ENCODE measurements around the gene NACC2.
A peak's percentile ranks its signal among the peaks of the same experiment; 100 is the strongest.
"Not testable (repeated sequence)": the region's sequence is repeated elsewhere in the genome, so short reads cannot be mapped to it uniquely, and the experiment has no call there.

NACC2 gene

GRCh38 chr9:136110082-136111061 lies 15.3 kb upstream of the NACC2 start:
- no peak for DNase-seq (ENCODE audit: low read depth)

GRCh38 chr9:136109351-136110081 lies 14.4 kb upstream of the NACC2 start:
- DNase-seq (ENCODE audit: low read depth) = peak; percentile 87

GRCh38 chr9:136108648-136109266 lies 13.7 kb upstream of the NACC2 start:
- DNase-seq (ENCODE audit: low read depth) = no peak

GRCh38 chr9:136107953-136108647 lies 13.0 kb upstream of the NACC2 start:
- DNase-seq (ENCODE audit: low read depth) = no peak

GRCh38 chr9:136107155-136107952 lies 12.3 kb upstream of the NACC2 start:
- DNase-seq (ENCODE audit: low read depth) = peak; percentile 27

GRCh38 chr9:136105398-136106135 lies 10.5 kb upstream of the NACC2 start:
- no peak for DNase-seq (ENCODE audit: low read depth)

- no peak for DNase-seq (ENCODE audit: low read depth)
These were observed 9.8 kb upstream of the NACC2 start for GRCh38 chr9:136104916-136105315.

GRCh38 chr9:136104488-136104800 lies 9.4 kb upstream of the NACC2 start:
- no peak for DNase-seq (ENCODE audit: low read depth)

- no peak for DNase-seq (ENCODE audit: low read depth)
These were observed 8.8 kb upstream of the NACC2 start for GRCh38 chr9:136103651-136104487.

- DNase-seq (ENCODE audit: low read depth) = not testable (repeated sequence)
These were observed 6.6 kb upstream of the NACC2 start for GRCh38 chr9:136101615-136102074.

GRCh38 chr9:136100700-136101614 lies 5.9 kb upstream of the NACC2 start:
- DNase-seq (ENCODE audit: low read depth) = no peak

- DNase-seq (ENCODE audit: low read depth) = no peak
These were observed 4.5 kb upstream of the NACC2 start for GRCh38 chr9:136099542-136099941.

GRCh38 chr9:136098844-136099243 lies 3.8 kb upstream of the NACC2 start:
- DNase-seq (ENCODE audit: low read depth) = no peak

- no peak for DNase-seq (ENCODE audit: low read depth)
These were observed 3.1 kb upstream of the NACC2 start for GRCh38 chr9:136098210-136098609.

- DNase-seq (ENCODE audit: low read depth) = no peak
These were observed 1.5 kb upstream of the NACC2 start for GRCh38 chr9:136096505-136097001.

- DNase-seq (ENCODE audit: low read depth) = peak; percentile 45
These were observed 851 bp downstream of the NACC2 start for GRCh38 chr9:136093995-136094881.

- DNase-seq (ENCODE audit: low read depth) = no peak
These were observed 1.6 kb downstream of the NACC2 start for GRCh38 chr9:136093346-136093986.
